WTC11 (cell line): ENCODE data around the gene ELAC2.

Experiments
- CREB1 ChIP-seq: sonication (generic); formaldehyde crosslinking; IDR thresholded peaks from 2 replicates; pipeline ENCODE4 v1.8.0; 2023; ENCODE audit warnings: mild to moderate bottlenecking, missing genetic modification reagents
- FOXP1 ChIP-seq: sonication (generic); formaldehyde crosslinking; IDR thresholded peaks from 2 replicates; pipeline ENCODE4 v1.8.0; 2022; ENCODE audit warnings: missing genetic modification reagents, mild to moderate bottlenecking, moderate library complexity, borderline replicate concordance
- MXD4 ChIP-seq: fragments of 250-450 bp; sonication (Bioruptor Pico); IDR thresholded peaks from 2 replicates; pipeline ENCODE4 v1.8.0; 2021; ENCODE audit warnings: mild to moderate bottlenecking, moderate library complexity, borderline replicate concordance
- TF ChIP-seq, protein P1 (sequence below): sonication (generic); formaldehyde crosslinking; IDR thresholded peaks from 2 replicates; pipeline ENCODE4 v1.8.1; 2022; ENCODE audit warnings: missing genetic modification reagents, borderline replicate concordance
- TF ChIP-seq, protein P2 (sequence below): fragments of 200-600 bp; IDR thresholded peaks from 2 replicates; pipeline ENCODE4 v1.8.0; 2022; ENCODE audit warnings: antibody characterized with exemption

DNA sequence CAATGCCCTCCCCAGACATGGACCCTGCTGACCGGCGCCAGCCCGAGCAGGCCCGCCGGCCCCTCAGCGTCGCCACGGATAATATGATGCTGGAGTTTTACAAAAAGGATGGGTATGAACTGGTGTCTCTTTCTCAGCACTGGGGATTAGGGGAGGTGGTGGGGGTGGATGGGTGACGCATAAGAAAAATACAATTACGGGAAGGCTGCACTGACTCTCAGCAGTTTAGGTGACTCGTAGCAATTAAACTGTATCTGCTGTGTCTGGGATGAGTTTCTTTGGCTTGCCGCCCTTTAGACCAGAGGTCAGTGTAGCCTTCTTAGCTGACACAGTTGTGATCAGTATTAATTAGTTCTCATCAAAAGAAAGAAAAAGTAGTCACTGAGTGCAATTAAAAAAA is 59.0 kb downstream of the ELAC2 start:
- TF ChIP-seq, protein P1, sequence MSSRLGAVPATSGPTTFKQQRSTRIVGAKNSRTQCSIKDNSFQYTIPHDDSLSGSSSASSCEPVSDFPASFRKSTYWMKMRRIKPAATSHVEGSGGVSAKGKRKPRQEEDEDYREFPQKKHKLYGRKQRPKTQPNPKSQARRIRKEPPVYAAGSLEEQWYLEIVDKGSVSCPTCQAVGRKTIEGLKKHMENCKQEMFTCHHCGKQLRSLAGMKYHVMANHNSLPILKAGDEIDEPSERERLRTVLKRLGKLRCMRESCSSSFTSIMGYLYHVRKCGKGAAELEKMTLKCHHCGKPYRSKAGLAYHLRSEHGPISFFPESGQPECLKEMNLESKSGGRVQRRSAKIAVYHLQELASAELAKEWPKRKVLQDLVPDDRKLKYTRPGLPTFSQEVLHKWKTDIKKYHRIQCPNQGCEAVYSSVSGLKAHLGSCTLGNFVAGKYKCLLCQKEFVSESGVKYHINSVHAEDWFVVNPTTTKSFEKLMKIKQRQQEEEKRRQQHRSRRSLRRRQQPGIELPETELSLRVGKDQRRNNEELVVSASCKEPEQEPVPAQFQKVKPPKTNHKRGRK, result no peak
- no peak for TF ChIP-seq CREB1 (CRISPR knock-in tag)
- TF ChIP-seq FOXP1 (CRISPR knock-in tag), result no peak
- no peak for TF ChIP-seq MXD4
- TF ChIP-seq, protein P2, sequence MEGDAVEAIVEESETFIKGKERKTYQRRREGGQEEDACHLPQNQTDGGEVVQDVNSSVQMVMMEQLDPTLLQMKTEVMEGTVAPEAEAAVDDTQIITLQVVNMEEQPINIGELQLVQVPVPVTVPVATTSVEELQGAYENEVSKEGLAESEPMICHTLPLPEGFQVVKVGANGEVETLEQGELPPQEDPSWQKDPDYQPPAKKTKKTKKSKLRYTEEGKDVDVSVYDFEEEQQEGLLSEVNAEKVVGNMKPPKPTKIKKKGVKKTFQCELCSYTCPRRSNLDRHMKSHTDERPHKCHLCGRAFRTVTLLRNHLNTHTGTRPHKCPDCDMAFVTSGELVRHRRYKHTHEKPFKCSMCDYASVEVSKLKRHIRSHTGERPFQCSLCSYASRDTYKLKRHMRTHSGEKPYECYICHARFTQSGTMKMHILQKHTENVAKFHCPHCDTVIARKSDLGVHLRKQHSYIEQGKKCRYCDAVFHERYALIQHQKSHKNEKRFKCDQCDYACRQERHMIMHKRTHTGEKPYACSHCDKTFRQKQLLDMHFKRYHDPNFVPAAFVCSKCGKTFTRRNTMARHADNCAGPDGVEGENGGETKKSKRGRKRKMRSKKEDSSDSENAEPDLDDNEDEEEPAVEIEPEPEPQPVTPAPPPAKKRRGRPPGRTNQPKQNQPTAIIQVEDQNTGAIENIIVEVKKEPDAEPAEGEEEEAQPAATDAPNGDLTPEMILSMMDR, result no peak
